ENCODE data around the gene CD55.

- TF ChIP-seq CTCF (IDR thresholded peaks at IDR 0.05) (no peak), POLR2AphosphoS5 (IDR thresholded peaks at IDR 0.05) (no peak)
Measured at GRCh38 chr1:207397525-207397926, 76.0 kb downstream of the CD55 start.

Measured in prostate gland (tissue), 2 donors.